ENCODE data around the gene GAK.

The GAK gene

DNA sequence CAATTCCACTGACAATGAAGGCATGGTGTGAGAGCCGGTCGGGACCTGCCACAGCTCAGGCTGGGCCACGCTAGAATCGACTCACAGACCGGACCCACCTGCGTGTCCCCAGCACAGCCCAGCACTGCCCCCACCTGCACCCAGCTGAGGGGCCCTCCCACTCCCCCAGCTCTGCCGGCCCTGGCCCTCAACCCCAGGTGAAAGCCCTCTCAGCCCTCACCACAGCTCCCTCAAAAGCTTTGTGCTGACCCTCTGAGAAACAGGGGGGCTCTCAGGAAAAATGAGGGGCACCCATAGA lies 25.1 kb downstream of the GAK start:
- no peak for DNase-seq (ENCODE audit: low read depth)

DNA sequence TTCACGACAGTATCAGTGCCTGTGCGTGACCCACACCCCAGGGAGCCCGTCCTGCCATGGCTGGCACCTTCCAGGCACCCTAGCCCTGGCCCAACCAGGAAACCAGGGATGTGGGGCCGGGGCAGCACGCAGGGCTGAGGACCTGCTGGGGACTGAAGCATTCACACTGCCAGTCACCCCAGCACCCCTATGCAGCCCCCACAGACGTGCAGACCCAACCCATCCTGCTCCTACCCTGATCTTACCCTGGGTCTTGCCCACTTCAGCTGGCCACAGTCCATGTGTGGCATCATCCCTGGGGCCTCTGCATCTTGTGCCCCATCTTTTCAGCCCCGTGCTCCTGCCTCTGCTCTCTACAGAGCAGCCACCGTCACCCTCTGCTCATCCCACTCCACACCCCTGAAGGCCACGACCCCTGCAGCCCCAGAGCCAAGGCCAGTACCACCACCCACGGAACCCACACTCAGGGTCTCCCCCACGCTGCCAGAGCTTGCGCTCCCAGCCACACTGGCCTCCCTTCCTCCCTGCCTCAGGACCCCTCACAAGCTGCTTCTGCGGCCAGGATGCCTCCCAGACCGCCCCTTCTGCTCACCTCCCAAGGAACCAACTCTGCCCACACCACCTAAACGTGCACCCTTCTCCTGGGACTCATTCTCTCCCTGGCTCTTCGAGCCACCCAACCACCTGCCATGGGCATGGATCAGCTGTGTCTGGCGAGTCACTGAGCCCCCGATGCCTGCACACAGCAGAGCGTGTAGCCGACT lies 25.6 kb downstream of the GAK start:
- DNase-seq (ENCODE audit: low read depth) = no peak

DNA sequence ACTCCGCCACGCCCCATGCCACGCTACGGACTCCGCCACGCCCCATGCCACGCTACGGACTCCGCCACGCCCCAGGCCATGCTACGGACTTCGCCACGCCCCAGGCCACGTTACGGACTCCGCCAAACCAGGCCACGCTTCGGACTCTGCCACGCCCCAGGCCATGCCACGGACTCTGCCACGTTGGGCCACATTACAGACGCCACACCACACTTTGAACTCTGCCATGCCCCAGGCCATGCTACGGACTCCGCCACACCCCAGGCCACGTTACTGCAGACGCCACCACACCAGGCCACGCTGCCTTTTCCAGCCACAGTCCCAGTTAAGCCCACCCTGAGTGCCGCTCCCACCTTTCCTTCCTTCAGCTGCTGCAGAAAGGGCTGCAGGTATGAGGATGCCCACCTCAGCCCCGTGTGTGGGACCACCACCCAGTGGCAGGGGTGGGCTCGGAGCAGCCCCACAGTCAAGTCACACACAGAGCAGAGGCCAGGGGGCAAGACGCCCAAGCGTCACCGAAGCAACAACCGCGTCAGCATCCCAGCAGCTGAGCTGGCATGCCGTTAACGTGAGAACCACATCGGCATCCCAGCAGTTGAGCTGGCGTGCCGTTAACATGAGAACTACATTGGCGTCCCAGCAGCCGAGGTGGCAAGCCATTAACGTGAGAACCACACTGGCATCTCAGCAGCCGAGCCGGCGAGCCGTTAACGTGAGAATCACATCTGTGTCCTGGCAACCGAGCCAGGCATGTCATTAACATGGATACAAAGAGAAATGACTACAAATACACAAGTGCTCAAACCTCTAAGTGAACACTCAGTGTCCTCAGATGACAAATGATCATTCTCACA lies 26.4 kb downstream of the GAK start:
- DNase-seq (ENCODE audit: low read depth) = no peak

DNA sequence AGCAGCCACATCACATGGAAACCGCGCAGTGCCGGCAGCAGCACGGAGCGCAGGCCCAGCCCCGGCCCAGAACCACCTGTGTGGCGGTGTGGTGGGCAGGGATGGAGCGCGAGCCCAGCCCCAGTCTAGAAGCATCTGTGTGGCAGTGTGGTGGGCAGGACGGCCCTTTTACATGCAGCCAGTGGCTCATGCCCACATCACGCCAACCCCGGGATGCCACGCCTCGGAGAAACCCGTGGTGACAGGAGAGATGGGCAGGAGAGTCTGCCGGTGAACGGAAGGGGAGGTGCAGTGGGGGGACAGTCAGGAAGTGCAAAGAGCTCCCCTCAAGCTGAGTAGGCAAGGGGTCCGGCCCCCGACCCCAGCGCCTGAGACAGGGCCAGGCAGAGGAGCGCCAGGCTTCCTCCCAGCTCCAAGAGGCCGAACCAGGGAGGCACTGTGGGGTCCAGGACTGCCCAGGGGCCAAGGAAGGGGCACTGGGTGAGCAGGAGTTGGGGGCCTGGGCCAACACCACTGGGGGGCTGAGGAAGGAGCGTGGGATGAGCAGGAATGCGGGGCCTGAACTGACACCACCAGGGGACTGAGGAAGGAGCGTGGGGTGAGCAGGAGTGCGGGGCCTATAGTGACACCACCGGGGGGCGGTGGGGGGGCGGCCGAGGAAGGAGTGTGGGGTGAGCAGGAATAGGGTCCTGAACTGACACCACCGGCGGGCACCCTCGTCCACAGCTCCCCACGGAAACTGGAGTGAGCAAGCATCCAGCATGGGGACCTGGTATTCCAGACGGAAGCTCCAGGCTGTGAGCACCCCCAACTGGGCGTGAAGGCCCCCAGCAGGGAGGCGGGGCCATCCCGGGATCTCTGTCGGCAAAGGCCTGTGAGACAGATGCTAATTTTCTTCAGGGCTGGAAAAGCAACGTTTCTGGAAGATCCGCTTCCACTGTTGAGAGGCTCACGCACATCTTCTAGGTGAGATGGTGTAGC lies 28.8 kb downstream of the GAK start:
- DNase-seq (ENCODE audit: low read depth) = no peak

DNA sequence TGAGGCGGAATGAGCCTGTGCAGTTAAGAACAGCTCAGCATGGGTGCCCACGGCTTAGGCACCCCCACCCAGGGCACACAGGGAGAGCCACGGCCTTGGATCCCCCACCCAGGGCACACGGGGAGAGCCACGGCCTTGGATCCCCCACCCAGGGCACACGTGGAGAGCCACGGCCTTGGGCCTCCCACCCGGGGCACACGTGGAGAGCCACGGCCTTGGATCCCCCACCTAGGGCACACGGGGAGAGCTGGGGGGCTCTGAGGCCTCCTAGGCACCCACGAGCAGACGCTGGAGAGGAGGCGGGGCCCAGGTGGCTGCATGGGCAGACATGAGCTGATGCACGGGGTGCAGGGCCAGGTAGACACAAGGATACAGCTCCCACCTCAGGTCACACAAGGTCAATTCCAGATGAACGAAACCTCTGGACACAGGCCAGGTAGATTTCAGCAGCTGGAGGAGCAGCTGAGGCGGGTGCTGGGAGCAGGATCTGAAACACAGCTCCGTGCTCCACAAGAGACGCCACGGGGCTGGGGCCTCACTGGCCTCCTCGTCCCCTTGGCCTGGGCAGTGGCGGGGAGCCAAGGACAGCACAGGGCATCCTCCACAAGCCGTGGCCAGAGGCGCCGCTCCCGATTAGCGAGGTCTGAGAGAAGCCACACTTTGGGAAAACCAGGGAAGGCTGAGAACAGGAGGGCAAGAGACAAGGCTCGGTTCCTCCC lies 30.8 kb downstream of the GAK start:
- DNase-seq (ENCODE audit: low read depth) = no peak

DNA sequence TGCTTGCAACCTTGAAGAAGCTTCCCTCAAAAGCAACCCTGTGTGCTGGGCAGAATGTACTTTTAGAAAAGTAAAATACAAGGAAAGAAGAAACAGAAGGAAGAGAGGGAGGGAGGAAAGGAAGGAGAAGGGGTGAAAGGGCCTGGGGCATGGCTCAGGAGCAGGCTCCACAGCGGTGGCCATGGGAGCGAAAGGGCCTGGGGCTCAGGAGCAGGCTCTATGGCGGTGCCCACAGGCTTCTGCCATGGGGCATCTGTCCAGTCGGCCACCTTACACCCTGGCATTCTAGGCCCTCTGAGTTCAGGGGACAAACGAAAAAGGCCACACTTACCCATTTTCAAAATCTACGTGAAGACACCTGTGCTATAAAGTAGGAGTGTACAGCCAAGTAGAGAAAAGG lies 31.4 kb downstream of the GAK start:
- DNase-seq (ENCODE audit: low read depth) = no peak

DNA sequence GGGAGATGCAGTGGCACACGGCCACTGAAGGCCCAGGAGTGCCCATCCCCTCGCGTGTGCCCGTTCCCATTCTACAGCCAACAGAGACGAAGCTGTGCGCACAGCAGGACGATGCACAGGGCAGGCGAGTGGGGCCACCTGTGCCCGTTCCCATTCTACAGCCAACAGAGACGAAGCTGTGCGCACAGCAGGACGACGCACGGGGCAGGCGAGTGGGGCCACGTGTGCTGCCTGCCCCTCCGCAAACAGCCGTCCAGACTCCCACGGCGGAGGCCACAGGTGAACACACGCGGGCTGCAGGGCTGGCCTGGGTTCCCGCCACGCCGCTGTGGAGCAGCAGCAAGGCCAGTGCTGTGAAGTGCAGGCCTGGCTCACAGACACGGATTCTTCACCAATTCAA lies 32.0 kb downstream of the GAK start:
- no peak for DNase-seq (ENCODE audit: low read depth)

DNA sequence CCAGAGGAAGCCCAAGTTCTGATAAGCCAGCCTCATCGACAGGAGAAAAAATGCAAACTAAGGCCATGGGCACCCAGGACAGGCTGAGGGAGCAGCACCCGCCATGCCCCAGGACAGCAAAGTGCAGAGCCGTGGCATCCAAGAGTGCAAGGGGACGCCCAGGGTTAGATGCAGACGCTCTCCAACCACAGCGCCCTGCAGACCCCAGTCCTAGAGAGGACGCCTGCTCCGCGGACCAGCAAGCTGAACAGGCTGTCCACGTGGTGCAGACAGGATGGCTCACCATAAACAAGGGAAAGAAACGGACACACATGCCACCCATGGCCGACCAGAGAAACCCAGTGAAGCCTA lies 32.6 kb downstream of the GAK start:
- no peak for DNase-seq (ENCODE audit: low read depth)

DNA sequence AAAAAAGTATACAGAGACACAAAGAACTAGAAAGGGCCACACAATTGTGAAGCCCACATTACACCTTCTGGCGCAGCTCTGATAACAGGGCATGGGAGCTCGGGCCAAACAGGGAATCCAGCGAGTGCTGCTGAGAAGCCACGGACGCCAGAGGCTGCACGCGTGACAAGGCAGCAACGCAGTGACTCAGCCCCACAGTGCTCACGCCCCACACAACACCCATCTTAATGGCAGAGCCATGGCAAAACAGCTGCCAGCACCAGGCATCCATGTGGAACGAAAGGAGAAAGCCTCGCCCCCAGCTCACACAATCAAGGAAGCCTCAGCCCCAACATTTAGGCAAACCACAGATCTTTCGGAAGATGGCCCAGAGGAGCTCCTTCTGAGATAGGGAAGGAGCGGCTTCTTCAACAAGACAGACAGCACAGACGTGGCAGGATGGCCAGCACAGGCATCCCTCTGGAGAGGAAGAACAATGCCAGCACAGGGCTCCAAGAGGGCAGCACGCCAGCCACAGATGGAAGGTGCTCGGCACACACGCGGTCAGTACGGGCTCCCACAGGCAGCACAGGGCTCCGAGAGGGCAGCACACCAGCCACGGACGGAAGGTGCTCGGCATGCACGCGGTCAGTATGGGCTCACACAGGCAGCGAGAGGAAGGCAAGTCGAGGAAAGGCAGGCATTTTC lies 33.1 kb downstream of the GAK start:
- no peak for DNase-seq (ENCODE audit: low read depth)

DNA sequence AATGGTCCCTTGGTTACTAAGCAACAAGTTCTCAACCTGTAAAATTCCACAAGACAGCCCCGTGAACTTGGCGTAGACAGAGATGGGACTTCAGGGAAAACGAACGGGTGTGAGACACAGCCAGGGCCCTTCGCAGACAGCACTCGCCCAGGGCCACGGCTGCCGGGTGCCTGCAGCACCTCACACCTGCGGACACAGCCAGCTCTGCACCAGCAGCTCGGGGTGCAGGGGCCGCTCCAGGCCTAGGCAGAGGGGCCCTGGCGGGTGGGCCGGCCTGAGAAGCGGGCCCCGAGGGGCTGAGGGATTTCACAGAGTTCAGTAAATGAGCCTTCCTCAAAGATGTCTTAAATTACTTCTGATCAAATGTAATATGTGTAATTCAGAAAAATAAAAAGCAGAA lies 34.0 kb downstream of the GAK start:
- DNase-seq (ENCODE audit: low read depth) = no peak

DNA sequence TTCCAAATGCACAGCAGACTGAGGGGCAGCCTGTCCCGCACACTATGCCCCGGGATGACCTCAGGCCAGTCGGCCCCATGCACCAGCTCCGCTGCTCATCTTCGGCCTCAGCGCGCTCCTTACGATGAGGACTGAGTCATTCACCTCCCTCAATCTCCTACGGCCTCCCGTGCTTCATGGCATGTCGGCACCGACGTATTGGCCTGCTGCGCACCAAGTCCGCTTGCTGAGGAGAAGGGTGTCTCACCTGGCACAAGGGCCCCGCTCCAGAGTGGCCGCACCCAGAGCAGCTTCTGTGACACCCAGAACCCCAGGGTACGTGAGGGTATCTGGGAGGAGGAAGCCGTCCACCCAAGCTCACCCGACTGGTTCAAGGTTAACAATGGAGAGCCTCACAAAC lies 35.5 kb downstream of the GAK start:
- DNase-seq (ENCODE audit: low read depth) = no peak

DNA sequence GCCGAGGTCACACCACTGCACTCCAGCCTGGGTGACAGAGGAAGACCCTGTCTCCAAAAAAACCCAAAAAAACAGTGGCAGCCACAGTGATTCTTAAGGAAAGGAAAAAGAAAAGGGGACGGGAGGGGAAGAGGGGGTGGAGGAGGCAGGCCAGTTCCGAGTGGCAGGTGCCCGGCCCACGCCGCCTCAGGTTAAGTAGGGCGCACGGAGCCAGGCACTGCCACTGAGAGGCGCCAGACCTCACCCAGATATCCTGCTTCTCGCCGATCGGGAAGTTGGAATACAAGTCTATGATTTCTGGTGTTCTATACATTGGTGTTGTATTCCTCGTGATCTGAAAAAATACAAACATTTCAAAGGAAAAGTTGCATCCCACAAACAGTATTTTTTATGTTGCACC lies 35.9 kb downstream of the GAK start:
- no peak for DNase-seq (ENCODE audit: low read depth)

DNA sequence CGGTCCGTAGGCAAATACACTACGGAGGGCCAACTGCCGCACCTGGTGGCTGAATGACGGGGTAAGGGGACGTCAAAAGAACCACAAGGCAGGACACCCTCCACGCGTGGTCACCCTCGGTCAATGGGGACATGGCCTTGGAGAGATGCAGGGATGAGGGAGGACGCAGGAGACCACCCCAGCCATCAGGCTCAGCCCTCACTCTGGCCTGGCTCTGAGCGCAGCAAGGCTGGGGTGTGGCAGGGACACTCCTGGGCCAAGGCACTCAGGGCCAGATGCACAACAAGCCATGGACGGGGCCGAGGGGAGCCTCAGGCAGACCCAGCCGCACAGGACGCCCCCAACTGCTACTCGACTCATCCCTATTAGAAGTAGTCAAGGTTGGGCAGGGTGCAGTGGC lies 36.5 kb downstream of the GAK start:
- DNase-seq (ENCODE audit: low read depth) = no peak

DNA sequence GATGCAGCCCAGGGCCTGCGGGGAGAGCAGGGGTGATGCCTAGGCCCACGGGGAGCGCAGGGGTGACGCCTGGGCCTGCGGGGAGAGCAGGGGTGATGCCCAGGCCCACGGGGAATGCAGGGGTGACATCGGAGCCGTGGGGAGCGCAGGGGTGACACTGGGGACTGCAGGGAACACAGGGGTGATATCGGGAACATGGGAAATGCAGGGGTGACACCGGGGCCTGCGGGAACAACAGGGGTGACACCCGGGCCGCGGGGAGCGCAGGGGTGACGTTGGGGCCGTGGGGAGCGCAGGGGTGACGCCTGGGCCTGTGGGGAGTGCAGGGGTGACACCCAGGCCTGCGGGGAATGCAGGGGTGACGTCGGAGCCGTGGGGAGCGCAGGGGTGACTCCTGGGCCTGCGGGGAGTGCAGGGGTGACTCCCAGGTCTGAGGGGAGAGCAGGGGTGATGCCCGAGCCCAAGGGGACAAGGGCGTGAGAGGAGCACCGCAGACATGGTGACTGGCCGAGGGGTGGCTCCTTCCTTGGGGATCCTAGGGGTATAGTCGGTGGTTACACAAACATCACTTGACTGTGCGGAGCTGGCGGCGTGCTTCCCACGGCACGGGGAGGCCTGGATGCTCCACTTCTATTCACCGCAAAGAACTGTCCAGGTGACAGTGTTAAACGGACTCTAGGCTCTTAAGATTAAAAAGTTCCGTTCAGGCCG lies 38.0 kb downstream of the GAK start:
- DNase-seq (ENCODE audit: low read depth) = no peak

DNA sequence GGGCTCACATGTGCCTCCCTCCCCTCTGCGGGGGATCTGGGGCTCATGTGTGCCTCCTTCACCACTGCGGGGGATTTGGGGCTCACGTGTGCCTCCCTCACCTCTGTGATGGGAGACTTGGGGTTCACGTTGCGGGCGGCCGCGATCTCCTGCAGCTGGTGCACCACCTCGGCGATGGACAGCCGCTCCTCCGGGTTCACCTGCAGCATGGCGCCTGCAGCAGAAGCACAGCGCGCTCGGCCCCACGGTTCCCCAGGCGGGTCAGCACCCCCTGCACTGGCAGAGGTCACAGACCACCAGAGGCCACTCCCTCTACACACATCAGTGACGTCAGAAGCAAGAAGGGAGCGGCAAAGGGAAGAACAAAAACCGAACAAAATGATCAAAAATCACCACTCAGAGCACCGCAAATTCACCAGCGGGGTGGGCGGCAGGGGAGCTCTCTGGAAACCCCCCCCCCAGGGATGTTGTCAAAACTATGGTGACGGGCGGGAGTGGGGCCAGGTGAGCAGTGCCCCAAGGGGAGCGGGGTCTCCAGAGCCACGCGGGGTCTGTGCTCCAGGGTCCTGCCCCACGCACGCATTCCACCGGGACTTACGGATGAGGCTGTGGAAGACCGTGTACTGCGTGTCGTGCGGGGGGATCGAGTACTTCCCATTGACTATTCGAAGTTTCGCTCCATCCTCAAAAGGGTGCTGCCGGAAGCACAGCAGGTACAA lies 38.7 kb downstream of the GAK start:
- no peak for DNase-seq (ENCODE audit: low read depth)

DNA sequence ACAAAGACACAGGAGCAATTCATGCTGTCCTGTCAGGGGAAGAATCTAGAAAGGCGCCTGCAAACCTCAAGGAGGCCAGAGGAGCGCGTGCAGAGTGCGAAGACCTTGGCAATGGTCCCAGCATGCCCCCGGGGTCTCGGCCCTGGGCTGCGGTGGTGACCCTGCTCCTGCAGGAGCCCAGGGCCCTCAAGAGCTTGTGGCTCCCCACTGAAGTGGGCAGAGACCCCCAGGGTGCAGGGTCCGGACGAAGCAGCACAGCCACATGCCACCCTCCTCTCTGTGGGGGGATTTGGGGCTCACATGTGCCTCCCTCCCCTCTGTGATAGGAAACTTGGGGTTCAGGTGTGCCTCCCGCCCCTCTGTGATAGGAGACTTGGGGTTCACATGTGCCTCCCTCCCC lies 39.3 kb downstream of the GAK start:
- DNase-seq (ENCODE audit: low read depth) = no peak

DNA sequence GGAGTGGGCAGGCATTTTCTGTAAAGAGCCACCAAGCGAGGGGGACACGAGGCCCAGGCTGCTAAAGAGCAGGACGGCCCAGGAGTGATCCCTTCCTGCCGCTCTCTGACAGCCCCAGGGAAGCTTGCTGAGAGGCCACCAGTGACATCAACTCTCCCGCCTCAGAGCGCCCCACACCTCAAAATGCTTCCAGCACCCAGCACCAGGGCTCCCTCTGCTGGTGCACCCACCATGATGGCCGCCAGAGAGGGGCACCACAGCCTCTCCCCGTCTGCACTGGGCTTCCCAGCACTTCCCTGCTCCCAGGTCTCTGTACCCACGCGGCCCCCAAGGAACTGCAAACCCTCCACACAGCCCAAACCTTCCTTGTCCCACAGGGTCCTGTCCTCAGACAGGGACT lies 40.4 kb downstream of the GAK start:
- no peak for DNase-seq (ENCODE audit: low read depth)

DNA sequence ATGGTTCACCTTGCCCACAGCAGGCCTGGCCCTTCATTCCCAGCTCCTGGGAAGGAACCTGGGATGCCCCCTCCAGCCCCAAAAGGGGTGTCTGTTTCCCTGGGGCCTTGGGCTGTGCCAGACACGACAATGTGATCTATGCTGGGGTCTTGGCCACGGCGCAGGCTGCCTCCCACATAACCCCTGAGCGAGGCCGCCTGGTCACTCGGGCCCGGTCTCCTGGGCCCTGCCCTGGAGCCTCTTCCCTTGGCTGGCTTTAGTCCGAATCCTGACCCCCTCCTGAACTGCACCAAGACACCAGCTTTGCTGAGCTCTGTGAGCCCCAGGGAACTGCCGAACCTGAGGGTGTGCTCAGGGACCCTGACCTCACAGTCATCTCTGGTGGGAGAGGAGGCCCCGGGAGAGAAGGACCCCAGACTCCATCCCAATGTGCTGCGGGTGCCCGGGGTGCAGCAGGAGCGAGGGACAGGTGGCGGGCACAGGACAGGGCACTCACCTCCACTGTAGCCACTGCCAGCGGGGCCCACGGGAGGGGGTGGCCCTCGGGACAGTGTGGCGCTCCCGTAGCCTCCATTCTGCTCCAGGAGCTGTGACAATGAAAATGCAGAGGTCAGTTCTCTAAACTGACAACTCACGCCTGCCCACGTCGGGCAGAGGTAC lies 42.0 kb downstream of the GAK start:
- DNase-seq (ENCODE audit: low read depth) = no peak

DNA sequence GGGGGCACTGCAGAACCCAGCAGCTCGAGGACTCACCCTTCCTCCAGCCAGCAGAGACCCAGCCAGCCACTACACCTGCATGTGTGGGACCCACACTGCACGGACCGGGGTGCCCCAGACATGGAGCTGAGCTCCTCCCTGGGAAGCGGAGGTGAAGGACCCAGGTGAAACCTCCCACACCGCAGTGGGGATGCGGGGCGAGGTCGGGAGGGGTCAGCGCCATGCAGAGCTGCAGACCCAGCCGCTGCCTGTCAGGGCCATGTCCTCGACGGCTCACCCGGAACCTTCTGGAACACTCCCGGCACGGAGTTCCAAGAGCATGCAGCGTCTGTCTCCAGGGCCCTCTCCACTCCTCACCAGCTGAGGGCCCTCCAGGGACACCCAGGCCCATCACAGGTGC lies 42.6 kb downstream of the GAK start:
- DNase-seq (ENCODE audit: low read depth) = no peak

DNA sequence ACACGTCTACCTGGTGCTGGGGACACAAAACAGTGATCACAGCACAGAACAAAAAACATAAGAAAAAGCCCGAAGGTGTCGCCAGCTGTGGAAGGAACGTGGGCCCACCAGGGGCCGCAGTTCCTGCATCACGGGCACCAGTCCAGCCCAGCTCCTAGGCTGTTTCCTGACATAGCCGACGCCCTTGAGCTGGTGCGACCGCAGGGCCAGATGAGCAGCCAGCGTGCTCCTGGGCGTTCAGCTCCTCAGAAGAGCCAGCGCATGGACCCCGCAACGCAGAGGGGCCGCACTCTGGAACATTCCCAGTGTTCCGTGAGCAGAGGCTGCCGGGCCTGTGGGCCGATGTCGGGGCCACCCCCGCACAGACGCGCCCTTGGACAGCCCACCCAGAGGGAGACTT lies 44.1 kb downstream of the GAK start:
- no peak for DNase-seq (ENCODE audit: low read depth)
